Keratinocyte (primary cell): Measurements from ENCODE around the gene DDA1.

Experiments
- CTCF ChIP-seq, 3 experiments: IDR thresholded peaks in 1 of 3; conservative IDR thresholded peaks in 1 of 3; optimal IDR thresholded peaks in 1 of 3; 2 replicates in 2 of 3; 3 replicates in 1 of 3; pipeline versions ENCODE3 to v1.5.1; 2011; ENCODE audit warnings: low read length in 3 of 3, mild to moderate bottlenecking in 3 of 3, moderate library complexity in 2 of 3, control low read depth in 1 of 3, inconsistent platforms in 1 of 3; ENCODE audit not compliant: insufficient read depth in 2 of 3; ENCODE audit errors: extremely low read depth in 1 of 3
- EZH2 ChIP-seq: IDR thresholded peaks from one replicate; pipeline ENCODE4 v1.6.1; 2012; ENCODE audit warnings: inconsistent platforms, mild to moderate bottlenecking, low read length, moderate library complexity

- TF ChIP-seq CTCF (optimal IDR thresholded peaks at IDR 0.05 in 1 of 3, IDR thresholded peaks at IDR 0.05 in 1 of 3, conservative IDR thresholded peaks at IDR 0.05 in 1 of 3; ENCODE audit: extremely low read depth in 1 of 3, insufficient read depth in 2 of 3, low read length in 3 of 3), result no peak
- no peak for TF ChIP-seq EZH2
These were observed 10.3 kb downstream of the DDA1 start for GRCh38 chr19:17319473-17320238.
